DND-41 (cell line): ENCODE measurements around the gene SLC1A7.

Experiments
- CTCF ChIP-seq: IDR thresholded peaks from 2 replicates; pipeline ENCODE4 v1.5.1; 2012; ENCODE audit warnings: borderline replicate concordance, low read length, moderate library complexity, mild to moderate bottlenecking; ENCODE audit not compliant: poor library complexity, severe bottlenecking; ENCODE audit errors: extremely low read depth
- EZH2 ChIP-seq: IDR thresholded peaks from 3 replicates; pipeline ENCODE4 v1.6.1; 2012; ENCODE audit warnings: borderline replicate concordance, low read depth, mild to moderate bottlenecking, moderate library complexity, low read length, inconsistent platforms; ENCODE audit not compliant: severe bottlenecking

- TF ChIP-seq CTCF (no peak), EZH2 (no peak)
Measured at GRCh38 chr1:53062708-53063591, 79.5 kb downstream of the SLC1A7 start.
